Astrocyte (in vitro differentiated cells and primary cell): Measurements from ENCODE around the gene MBP. TPM values are rescaled to one million over a fixed set of nuclear protein-coding genes. Genes with fewer than 3 reads are reported as not detected.

Source experiments
- DNase-seq: peaks from one replicate; pipeline ENCODE4 v3.0.0-alpha.2; 2010; ENCODE audit warnings: low read depth
- FAIRE-seq: peaks from 2 replicates; lab custom pipeline; 2011; peaks lifted over from hg19 to GRCh38; lab: Jason Lieb, UNC
- H2AFZ ChIP-seq: 2 replicates; pipeline ENCODE4 v1.6.0; 2012; ENCODE audit warnings: low read depth, low read length, inconsistent platforms
- H3K27ac ChIP-seq: 2 replicates; pipeline ENCODE4 v1.5.1; 2011; ENCODE audit warnings: low read depth, low read length, inconsistent platforms
- H3K27me3 ChIP-seq: 2 replicates; pipeline ENCODE4 v1.6.0; 2011; ENCODE audit warnings: low read length, inconsistent platforms; ENCODE audit not compliant: insufficient read depth
- H3K36me3 ChIP-seq: 2 replicates; pipeline ENCODE4 v1.5.1; 2011; ENCODE audit warnings: low read length, inconsistent platforms; ENCODE audit not compliant: insufficient read depth
- H3K4me1 ChIP-seq: 2 replicates; pipeline ENCODE4 v1.5.1; 2011; ENCODE audit warnings: low read length, inconsistent platforms; ENCODE audit not compliant: insufficient read depth
- H3K4me2 ChIP-seq: 2 replicates; pipeline ENCODE4 v1.6.0; 2012; ENCODE audit warnings: low read length, inconsistent platforms
- H3K4me3 ChIP-seq: 2 replicates; pipeline ENCODE4 v1.5.1; 2011; ENCODE audit warnings: low read depth, mild to moderate bottlenecking, low read length, inconsistent platforms; ENCODE audit not compliant: insufficient read depth
- H3K79me2 ChIP-seq: 2 replicates; pipeline ENCODE4 v1.6.0; 2012; ENCODE audit warnings: mild to moderate bottlenecking, low read length, inconsistent platforms; ENCODE audit not compliant: insufficient read depth
- H3K9ac ChIP-seq: 2 replicates; pipeline ENCODE4 v1.6.0; 2012; ENCODE audit warnings: mild to moderate bottlenecking, low read length, inconsistent platforms
- H3K9me3 ChIP-seq: 2 replicates; pipeline ENCODE4 v1.5.1; 2012; ENCODE audit warnings: low read depth, mild to moderate bottlenecking, low read length, inconsistent platforms; ENCODE audit not compliant: insufficient read depth
- H4K20me1 ChIP-seq: 2 replicates; pipeline ENCODE4 v1.6.0; 2012; ENCODE audit warnings: low read length, inconsistent platforms; ENCODE audit not compliant: insufficient read depth
- H3K27ac Mint-ChIP-seq: one replicate; pipeline ENCODE4 v1.8.0; 2021; ENCODE audit warnings: mild to moderate bottlenecking, mixed read lengths; ENCODE audit not compliant: unreplicated experiment
- H3K27me3 Mint-ChIP-seq: one replicate; pipeline ENCODE4 v1.8.0; 2021; ENCODE audit warnings: low read depth, mixed read lengths; ENCODE audit not compliant: unreplicated experiment
- H3K36me3 Mint-ChIP-seq: one replicate; pipeline ENCODE4 v1.8.0; 2021; ENCODE audit warnings: low read depth, mixed read lengths; ENCODE audit not compliant: unreplicated experiment
- H3K4me1 Mint-ChIP-seq: one replicate; pipeline ENCODE4 v1.8.0; 2021; ENCODE audit warnings: low read depth, mixed read lengths; ENCODE audit not compliant: unreplicated experiment
- H3K4me3 Mint-ChIP-seq: one replicate; pipeline ENCODE4 v1.8.0; 2021; ENCODE audit warnings: mild to moderate bottlenecking, moderate library complexity, mixed read lengths; ENCODE audit not compliant: unreplicated experiment
- H3K9me3 Mint-ChIP-seq: one replicate; pipeline ENCODE4 v1.8.0; 2021; ENCODE audit warnings: mild to moderate bottlenecking, mixed read lengths; ENCODE audit not compliant: unreplicated experiment
- CTCF ChIP-seq: IDR thresholded peaks from 2 replicates; pipeline ENCODE4 v1.5.1; 2011; ENCODE audit warnings: low read depth, mild to moderate bottlenecking, inconsistent platforms, low read length, moderate library complexity; ENCODE audit not compliant: insufficient read depth
- EZH2 ChIP-seq: IDR thresholded peaks from 2 replicates; pipeline ENCODE4 v1.6.1; 2012; ENCODE audit warnings: mild to moderate bottlenecking, low read length, inconsistent platforms; ENCODE audit not compliant: insufficient read depth
- total RNA-seq: library from RNA; stranded (reverse); gene quantifications from 2 replicates; pipeline ENCODE4 v1.2.1, GENCODE V29; 2021

MBP gene
- total RNA-seq, 1 donor from 2014 or later = 11.4 TPM

GRCh38 chr18:76989647-76990190, 142.9 kb downstream of the MBP start:
- Histone ChIP-seq H3K79me2 (no peaks in the 10 kb centered on the region), H2AFZ (no peak overlapping the region), H3K4me1 (no peaks in the 10 kb centered on the region), H3K9me3 (no peaks in the 10 kb centered on the region), H3K36me3 (no peaks in the 10 kb centered on the region), H3K27ac (no peak overlapping the region), H3K4me2 (no peak overlapping the region), H4K20me1 (no peaks in the 10 kb centered on the region), H3K9ac (no peak overlapping the region), H3K4me3 (no peak overlapping the region), H3K27me3 (peaks cover 5% of the 10 kb centered on the region)
- H3K27me3 Mint-ChIP-seq = peaks cover 23% of the 10 kb centered on the region
- no peak overlapping the region for H3K27ac Mint-ChIP-seq
- no peaks in the 10 kb centered on the region for H3K9me3 Mint-ChIP-seq
- no peak for FAIRE-seq
- no peak overlapping the region for H3K4me3 Mint-ChIP-seq
- DNase-seq = no peak
- H3K4me1 Mint-ChIP-seq = no peaks in the 10 kb centered on the region
- peaks cover 2% of the 10 kb centered on the region for H3K36me3 Mint-ChIP-seq
- no peak for TF ChIP-seq CTCF
- TF ChIP-seq EZH2 = no peak

GRCh38 chr18:76988827-76989646, 143.5 kb downstream of the MBP start:
- H3K9me3 Mint-ChIP-seq = no peaks in the 10 kb centered on the region
- H3K4me1 ChIP-seq = no peaks in the 10 kb centered on the region
- no peak for FAIRE-seq
- no peaks in the 10 kb centered on the region for H3K36me3 ChIP-seq
- peaks cover 2% of the 10 kb centered on the region for H3K36me3 Mint-ChIP-seq
- no peak overlapping the region for H3K4me2 ChIP-seq
- peaks cover 5% of the 10 kb centered on the region for H3K27me3 ChIP-seq
- DNase-seq = no peak
- H3K27ac Mint-ChIP-seq = no peak overlapping the region
- no peak overlapping the region for H2AFZ ChIP-seq
- no peaks in the 10 kb centered on the region for H4K20me1 ChIP-seq
- no peak overlapping the region for H3K4me3 Mint-ChIP-seq
- no peak overlapping the region for H3K4me3 ChIP-seq
- H3K79me2 ChIP-seq = no peaks in the 10 kb centered on the region
- TF ChIP-seq EZH2 (no peak), CTCF (no peak)
- no peaks in the 10 kb centered on the region for H3K9me3 ChIP-seq
- H3K4me1 Mint-ChIP-seq = no peaks in the 10 kb centered on the region
- H3K27ac ChIP-seq = no peak overlapping the region
- H3K27me3 Mint-ChIP-seq = peaks cover 23% of the 10 kb centered on the region
- H3K9ac ChIP-seq = no peak overlapping the region
